PFSK-1 (cell line): Measurements from ENCODE around the gene PGLYRP3.

Experiments
- FOXP2 ChIP-seq: optimal IDR thresholded peaks from 2 replicates; pipeline ENCODE3; 2011; ENCODE audit warnings: borderline replicate concordance, control low read depth, inconsistent platforms; ENCODE audit not compliant: insufficient read depth; ENCODE audit errors: extremely low read length, extremely low read depth
- POLR2AphosphoS5 ChIP-seq: IDR thresholded peaks from 2 replicates; pipeline ENCODE4 v1.6.1; 2012; ENCODE audit warnings: low read depth, mild to moderate bottlenecking, control low read depth, low read length, moderate library complexity
- SIN3A ChIP-seq: IDR thresholded peaks from 2 replicates; pipeline ENCODE4 v1.6.1; 2012; ENCODE audit warnings: mild to moderate bottlenecking, low read length, moderate library complexity, borderline replicate concordance; ENCODE audit not compliant: insufficient read depth
- TAF1 ChIP-seq: IDR thresholded peaks from 2 replicates; pipeline ENCODE4 v1.6.1; 2012; ENCODE audit warnings: low read length, control low read depth, borderline replicate concordance; ENCODE audit not compliant: insufficient read depth
- TF ChIP-seq, protein P1 (sequence below), 2 experiments: IDR thresholded peaks; 2 replicates each; pipeline versions ENCODE4 v1.6.1 to v1.8.0; 2011 to 2012; ENCODE audit warnings: low read depth in 2 of 2, low read length in 2 of 2, control low read depth in 1 of 2, inconsistent platforms in 1 of 2, mild to moderate bottlenecking in 1 of 2, moderate library complexity in 1 of 2; ENCODE audit not compliant: insufficient read depth in 1 of 2

The PGLYRP3 gene

DNA sequence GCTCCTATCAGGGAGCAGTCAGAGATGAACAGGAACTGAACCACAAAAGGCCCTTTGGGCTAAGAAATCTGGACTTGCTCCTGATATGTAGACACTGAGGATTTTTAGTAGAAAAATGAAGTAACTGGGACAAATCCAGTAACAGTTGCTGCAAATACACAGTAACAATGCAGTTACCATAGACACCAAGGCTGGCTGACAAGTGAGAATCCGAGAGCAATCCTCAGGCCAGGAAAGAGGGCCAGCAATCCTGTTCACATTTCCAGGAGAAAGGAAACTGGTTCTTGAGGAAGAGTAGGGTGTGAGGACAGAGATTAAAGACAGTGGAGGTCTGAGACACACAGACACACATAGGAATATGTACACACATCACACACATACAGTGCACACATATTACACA, 62.6 kb downstream of the PGLYRP3 start:
- TF ChIP-seq POLR2AphosphoS5 (no peak), FOXP2 (no peak), SIN3A (no peak)

DNA sequence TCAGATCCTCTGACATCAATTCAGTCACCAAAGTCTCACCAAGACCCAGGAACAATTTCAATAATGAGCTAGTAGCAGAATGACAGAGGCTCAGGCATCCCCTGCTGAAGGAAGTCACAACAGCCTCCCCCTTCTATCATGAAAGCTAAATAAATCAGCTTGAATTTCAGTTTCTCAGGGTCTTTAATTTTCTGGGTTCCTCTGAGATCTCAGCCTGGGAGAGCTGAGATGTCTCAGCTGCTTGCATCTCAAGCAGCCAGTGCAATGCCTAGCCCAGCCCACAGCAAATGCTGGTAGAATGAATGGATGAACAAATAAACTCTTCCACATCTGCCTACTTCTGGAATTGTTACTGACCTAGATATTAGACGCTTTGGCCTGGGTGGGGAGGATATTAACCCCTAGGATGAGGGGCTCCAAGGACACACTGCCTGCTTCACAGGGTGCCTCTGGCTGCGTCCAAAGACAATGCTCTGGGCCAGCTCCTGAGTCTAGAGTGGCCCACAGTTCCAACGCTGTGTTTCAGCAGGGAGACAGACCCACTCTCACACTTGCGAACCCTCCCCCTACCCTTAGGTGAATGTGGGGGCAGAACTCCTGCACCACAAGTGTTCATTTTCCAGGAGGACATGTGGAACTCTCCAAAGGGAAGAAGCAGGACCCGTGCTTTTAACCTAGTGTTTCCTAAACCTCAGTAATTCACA, 64.4 kb downstream of the PGLYRP3 start:
- TF ChIP-seq FOXP2 = no peak
- TF ChIP-seq, protein P1, sequence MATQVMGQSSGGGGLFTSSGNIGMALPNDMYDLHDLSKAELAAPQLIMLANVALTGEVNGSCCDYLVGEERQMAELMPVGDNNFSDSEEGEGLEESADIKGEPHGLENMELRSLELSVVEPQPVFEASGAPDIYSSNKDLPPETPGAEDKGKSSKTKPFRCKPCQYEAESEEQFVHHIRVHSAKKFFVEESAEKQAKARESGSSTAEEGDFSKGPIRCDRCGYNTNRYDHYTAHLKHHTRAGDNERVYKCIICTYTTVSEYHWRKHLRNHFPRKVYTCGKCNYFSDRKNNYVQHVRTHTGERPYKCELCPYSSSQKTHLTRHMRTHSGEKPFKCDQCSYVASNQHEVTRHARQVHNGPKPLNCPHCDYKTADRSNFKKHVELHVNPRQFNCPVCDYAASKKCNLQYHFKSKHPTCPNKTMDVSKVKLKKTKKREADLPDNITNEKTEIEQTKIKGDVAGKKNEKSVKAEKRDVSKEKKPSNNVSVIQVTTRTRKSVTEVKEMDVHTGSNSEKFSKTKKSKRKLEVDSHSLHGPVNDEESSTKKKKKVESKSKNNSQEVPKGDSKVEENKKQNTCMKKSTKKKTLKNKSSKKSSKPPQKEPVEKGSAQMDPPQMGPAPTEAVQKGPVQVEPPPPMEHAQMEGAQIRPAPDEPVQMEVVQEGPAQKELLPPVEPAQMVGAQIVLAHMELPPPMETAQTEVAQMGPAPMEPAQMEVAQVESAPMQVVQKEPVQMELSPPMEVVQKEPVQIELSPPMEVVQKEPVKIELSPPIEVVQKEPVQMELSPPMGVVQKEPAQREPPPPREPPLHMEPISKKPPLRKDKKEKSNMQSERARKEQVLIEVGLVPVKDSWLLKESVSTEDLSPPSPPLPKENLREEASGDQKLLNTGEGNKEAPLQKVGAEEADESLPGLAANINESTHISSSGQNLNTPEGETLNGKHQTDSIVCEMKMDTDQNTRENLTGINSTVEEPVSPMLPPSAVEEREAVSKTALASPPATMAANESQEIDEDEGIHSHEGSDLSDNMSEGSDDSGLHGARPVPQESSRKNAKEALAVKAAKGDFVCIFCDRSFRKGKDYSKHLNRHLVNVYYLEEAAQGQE (IDR thresholded peaks at IDR 0.05; ENCODE audit: insufficient read depth in 1 of 2, low read depth in 2 of 2, low read length in 2 of 2) = no peak
- TF ChIP-seq TAF1 = no peak
- TF ChIP-seq SIN3A = no peak
- TF ChIP-seq POLR2AphosphoS5 = no peak
